Measurements from ENCODE around the gene PRSS38. TPM values are rescaled to one million over a fixed set of nuclear protein-coding genes. Genes with fewer than 3 reads are reported as not detected.
A peak's percentile ranks its signal among the peaks of the same experiment; 100 is the strongest.

Gene PRSS38
- total RNA-seq, 4 donors from 2014 or later, result not detected

DNA sequence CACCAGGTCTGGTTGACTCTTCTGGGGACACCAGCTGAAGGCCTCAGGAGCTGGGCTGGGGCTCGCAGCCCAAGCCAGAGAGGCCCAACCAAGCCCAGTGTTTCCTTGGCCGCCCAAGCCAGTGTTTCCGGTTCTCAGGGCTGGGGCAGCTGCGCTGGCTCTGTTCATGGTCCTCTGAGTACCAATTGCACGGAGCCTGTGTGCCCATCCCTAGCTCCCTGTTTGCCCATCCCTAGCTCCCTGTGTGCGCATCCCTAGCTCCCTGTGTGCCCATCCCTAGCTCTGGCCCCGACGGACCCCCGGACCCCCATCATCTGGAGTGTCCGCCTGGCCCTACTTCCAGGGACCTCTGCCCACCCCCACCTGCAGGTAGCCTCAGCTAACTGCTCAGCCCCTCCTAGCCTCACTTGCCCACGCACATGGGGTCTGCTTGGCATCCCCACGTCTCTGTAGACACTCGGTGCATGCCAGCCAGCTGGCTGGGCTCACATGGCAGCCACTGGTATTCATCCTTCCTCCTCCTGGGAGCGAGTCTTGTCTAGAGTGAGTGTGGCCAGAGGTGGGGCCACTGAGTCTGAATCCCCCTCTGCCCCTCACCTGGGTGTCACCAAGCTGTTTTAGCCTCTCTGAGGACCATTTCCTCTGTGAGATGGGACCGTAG lies 68.3 kb downstream of the PRSS38 start:
- H3K9me3 ChIP-seq, result no peaks in the 10 kb centered on the region
- 84% methylated on average over 14 of the region's 15 CpGs for WGBS
- H3K4me1 ChIP-seq, result peaks cover 28% of the 10 kb centered on the region
- H3K36me3 ChIP-seq, result no peaks in the 10 kb centered on the region
- H3K27ac ChIP-seq, result no peak overlapping the region
- H3K27me3 ChIP-seq, result no peaks in the 10 kb centered on the region
- H3K4me3 ChIP-seq, result no peak overlapping the region
- DNase-seq (ENCODE audit: low spot score in 2 of 2), result no peak
- TF ChIP-seq POLR2AphosphoS5 (IDR thresholded peaks at IDR 0.05) (no peak), POLR2A (IDR thresholded peaks at IDR 0.05) (no peak), EP300 (IDR thresholded peaks at IDR 0.05) (no peak)
- TF ChIP-seq, protein P1, sequence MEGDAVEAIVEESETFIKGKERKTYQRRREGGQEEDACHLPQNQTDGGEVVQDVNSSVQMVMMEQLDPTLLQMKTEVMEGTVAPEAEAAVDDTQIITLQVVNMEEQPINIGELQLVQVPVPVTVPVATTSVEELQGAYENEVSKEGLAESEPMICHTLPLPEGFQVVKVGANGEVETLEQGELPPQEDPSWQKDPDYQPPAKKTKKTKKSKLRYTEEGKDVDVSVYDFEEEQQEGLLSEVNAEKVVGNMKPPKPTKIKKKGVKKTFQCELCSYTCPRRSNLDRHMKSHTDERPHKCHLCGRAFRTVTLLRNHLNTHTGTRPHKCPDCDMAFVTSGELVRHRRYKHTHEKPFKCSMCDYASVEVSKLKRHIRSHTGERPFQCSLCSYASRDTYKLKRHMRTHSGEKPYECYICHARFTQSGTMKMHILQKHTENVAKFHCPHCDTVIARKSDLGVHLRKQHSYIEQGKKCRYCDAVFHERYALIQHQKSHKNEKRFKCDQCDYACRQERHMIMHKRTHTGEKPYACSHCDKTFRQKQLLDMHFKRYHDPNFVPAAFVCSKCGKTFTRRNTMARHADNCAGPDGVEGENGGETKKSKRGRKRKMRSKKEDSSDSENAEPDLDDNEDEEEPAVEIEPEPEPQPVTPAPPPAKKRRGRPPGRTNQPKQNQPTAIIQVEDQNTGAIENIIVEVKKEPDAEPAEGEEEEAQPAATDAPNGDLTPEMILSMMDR (IDR thresholded peaks at IDR 0.05), result no peak

DNA sequence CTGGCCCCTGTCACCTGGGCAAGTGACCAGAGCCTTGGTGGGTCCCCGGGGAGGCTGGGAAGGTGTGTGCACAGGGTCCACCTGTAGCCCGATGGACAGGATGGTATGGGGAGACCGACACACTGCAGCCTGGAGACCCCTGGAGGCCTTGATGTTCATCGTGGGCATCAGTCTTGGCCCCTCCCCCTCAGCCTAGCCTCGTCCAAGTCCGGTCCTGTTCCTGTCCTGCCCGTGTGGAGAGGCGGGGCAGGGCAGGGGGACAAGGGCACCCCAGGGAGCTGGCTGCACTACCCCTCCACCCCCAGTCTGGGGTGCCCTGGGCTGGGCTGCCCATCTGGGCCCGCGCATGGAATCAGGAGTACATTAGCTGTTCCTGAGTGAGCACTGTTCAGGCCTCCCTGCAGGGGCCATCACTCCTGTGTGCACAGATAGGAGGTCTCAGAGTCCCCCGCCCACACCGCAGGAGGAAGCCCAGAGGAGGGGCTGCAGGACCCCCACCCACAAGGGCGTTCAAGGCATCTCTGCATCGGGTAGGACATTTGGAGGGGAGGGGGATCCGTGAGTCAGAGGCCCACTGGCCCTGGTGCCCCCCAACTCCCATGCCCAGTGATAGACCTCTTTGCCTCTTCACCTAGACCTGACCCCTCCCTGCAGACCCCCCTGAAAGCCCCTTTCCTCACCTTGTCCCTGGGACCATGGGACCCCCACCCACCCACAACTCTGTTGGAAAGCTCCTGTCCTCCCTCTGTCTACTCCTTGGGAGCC lies 69.1 kb downstream of the PRSS38 start:
- WGBS, result 91% methylated on average over 12 of the region's 15 CpGs
- Histone ChIP-seq H3K27ac (no peak overlapping the region), H3K9me3 (no peaks in the 10 kb centered on the region), H3K27me3 (no peaks in the 10 kb centered on the region), H3K36me3 (no peaks in the 10 kb centered on the region), H3K4me3 (no peak overlapping the region), H3K4me1 (peaks cover 28% of the 10 kb centered on the region)
- TF ChIP-seq, protein P1 (IDR thresholded peaks at IDR 0.05), result no peak
- TF ChIP-seq EP300 (IDR thresholded peaks at IDR 0.05) (no peak), POLR2A (IDR thresholded peaks at IDR 0.05) (no peak), POLR2AphosphoS5 (IDR thresholded peaks at IDR 0.05) (no peak)
- peak in 1 of 2 donors; percentile 61 for DNase-seq (ENCODE audit: low spot score in 2 of 2)

DNA sequence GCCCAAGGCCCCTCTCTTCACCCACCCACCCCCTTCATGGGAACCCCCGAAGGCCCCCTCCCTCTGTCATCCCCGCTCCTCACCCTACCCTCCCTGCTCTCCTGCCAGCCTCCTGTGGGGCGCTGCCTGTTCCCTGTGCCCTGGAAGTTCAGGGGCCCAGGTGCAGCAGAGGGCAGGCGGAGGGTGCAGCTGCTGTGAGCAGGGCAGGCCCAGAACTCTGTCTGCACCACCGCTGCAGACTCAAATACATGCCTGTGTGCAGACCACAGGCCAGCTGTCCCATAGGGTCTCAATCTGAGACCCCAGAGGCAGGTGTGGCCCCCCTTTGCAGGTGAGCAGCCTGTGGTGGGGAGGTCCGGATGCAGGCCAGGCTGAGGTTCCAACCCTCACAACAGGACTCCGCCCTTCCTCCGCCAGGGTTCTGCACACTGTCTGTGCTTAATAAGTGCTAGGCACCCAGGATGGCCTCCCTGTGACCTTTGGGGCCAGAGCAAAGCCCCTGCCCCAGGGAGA lies 69.7 kb downstream of the PRSS38 start:
- WGBS, result 69% methylated on average over 8 of the region's 8 CpGs
- DNase-seq (ENCODE audit: low spot score in 2 of 2), result peak in 1 of 2 donors; percentile 63
- TF ChIP-seq, protein P1 (IDR thresholded peaks at IDR 0.05), result no peak
- no peak for TF ChIP-seq EP300 (IDR thresholded peaks at IDR 0.05)
- no peak for TF ChIP-seq POLR2AphosphoS5 (IDR thresholded peaks at IDR 0.05)
- no peak for TF ChIP-seq POLR2A (IDR thresholded peaks at IDR 0.05)
- no peaks in the 10 kb centered on the region for H3K9me3 ChIP-seq
- peaks cover 28% of the 10 kb centered on the region for H3K4me1 ChIP-seq
- peak overlapping the region; percentile 82 for H3K27ac ChIP-seq
- H3K36me3 ChIP-seq, result no peaks in the 10 kb centered on the region
- H3K27me3 ChIP-seq, result no peaks in the 10 kb centered on the region
- no peak overlapping the region for H3K4me3 ChIP-seq

DNA sequence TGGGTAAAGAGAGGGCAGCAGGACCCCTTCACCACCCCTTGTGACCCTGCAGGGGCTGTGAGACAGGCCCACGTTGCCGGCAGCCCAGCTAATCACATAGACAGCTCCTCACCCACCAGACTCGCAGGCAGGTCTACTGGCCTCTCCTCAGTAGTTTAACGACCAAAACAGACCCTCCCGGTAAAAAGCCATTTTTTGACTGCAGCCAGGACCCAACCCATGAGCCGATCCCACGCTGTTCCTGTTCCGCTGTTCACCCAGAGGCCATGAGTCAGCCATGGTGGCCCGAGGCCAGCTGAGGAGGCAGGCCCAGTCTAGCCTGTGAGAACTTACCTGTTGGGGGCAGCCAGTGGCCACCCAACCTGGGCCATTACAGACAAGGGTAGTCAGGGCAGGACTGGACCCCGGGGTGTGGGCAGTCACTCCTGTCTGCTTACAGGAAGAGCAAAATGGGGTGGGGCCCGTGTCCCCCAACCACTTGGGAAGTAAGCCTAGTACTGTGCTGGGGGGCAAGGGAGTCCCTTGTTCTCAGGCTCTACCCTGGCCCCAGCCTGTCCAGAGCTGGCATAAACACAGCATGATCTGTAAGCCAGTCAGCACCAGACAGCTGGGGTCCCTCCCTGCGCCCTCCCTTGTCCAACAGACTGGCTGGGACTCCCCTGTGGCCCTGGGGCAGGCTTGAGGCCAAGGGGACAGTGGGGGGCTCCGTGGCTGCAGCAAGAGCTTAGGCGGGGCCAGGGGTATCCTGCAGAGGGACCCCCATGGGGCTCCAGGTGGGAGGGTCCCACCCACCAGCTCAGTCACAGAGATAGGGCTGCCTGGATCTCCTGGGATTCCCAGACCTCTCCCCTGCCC lies 70.4 kb downstream of the PRSS38 start:
- H3K27ac ChIP-seq, result peak overlapping the region; percentile 82
- peak; percentile 78 to 84 for DNase-seq (ENCODE audit: low spot score in 2 of 2)
- peak overlapping the region; percentile 50 for H3K4me3 ChIP-seq
- H3K9me3 ChIP-seq, result no peaks in the 10 kb centered on the region
- TF ChIP-seq POLR2AphosphoS5 (IDR thresholded peaks at IDR 0.05), result no peak
- no peak for TF ChIP-seq POLR2A (IDR thresholded peaks at IDR 0.05)
- no peak for TF ChIP-seq EP300 (IDR thresholded peaks at IDR 0.05)
- H3K27me3 ChIP-seq, result no peaks in the 10 kb centered on the region
- no peaks in the 10 kb centered on the region for H3K36me3 ChIP-seq
- 14% methylated on average over 5 of the region's 14 CpGs for WGBS
- H3K4me1 ChIP-seq, result peaks cover 28% of the 10 kb centered on the region

DNA sequence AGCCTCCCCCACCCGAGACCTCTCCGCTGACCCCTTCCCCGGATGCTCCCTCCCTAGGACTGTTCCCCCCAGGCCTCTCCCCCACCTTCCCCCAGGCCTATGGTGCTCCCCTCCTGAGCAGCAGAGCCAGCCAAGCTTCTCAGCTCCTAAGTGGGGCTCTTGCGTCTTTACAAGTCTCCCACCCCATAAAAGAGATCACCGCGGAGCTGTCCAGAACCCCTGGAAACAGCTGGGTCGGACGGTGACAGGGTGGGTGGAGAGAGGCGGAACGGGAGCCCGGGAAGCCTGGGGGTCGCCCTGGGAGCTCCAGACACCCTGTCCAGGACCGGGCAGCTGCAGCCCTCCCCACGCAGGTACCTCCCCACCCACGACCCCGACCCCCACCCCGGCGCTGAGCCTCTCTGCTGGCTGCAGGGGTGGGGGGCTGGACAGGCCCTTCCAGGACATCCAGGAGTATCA lies 71.1 kb downstream of the PRSS38 start:
- Histone ChIP-seq H3K4me3 (peak overlapping the region; percentile 50), H3K9me3 (no peaks in the 10 kb centered on the region), H3K36me3 (no peaks in the 10 kb centered on the region), H3K4me1 (peaks cover 28% of the 10 kb centered on the region), H3K27ac (peak overlapping the region; percentile 82), H3K27me3 (no peaks in the 10 kb centered on the region)
- no peak for TF ChIP-seq EP300 (IDR thresholded peaks at IDR 0.05)
- TF ChIP-seq, protein P1 (IDR thresholded peaks at IDR 0.05), result no peak
- no peak for TF ChIP-seq POLR2AphosphoS5 (IDR thresholded peaks at IDR 0.05)
- TF ChIP-seq POLR2A (IDR thresholded peaks at IDR 0.05), result no peak
- 27% methylated on average over 15 of the region's 18 CpGs for WGBS
- DNase-seq (ENCODE audit: low spot score in 2 of 2), result peak in 1 of 2 donors; percentile 76
